GM10248 (cell line): Measurements from ENCODE around the gene MCTP2.

ENCODE experiments used
- CTCF ChIA-PET: fragments of 300-600 bp; sonication (Branson Sonifier 250); formaldehyde crosslinking; extraction: SDS; loops from one replicate; lab custom pipeline; 2021; ENCODE audit warnings: antibody characterized with exemption; lab: Yijun Ruan, JAX
- POLR2A ChIA-PET: fragments of 350-650 bp; sonication (Branson Sonifier 250); formaldehyde crosslinking; extraction: SDS; loops from one replicate; lab custom pipeline; 2020; ENCODE audit warnings: antibody characterized with exemption; lab: Yijun Ruan, JAX
- DNase-seq: peaks from one replicate; pipeline ENCODE4 v3.0.0; 2012; ENCODE audit errors: extremely low spot score
- TF ChIP-seq, protein P1 (sequence below): IDR thresholded peaks from 2 replicates; pipeline ENCODE4 v1.5.1; 2012; ENCODE audit warnings: mild to moderate bottlenecking, low read depth; ENCODE audit errors: extremely low read depth, missing control alignments, control extremely low read depth

MCTP2 gene

DNA sequence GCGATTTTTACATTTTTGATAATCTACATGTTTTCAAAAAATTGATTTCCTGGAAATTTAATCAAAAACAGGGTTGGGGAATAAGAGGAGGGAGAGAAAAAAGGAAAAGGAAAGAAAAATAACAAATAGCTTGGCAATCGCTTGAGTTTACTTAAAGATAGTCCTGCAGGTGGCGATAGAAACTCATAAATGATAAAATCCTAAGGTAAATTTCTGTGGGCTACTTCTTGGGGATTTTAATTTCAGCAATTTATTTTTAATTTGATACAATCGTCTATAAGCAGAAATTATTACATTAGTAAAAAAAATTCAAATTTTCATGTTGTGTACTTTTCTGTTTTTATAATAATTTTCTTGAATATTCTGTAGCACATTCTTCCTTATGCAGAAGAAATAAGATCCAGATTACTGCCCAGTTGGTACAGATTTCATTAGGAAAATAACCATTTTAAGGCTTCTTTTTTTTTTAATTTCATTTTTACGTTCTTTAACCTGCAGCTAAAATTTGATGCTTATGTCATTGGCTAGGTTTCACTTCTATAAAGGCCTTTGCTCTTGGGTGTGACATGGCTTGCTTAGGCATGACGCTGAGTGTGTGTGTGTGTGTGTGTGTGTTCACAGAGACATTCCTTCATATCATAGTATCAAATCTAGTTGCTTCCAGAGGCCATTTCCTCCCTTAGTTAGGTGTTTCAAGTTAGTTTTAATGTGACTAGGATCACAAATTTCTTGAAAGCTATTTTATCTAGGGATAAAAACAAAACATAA lies 181.8 kb downstream of the MCTP2 start:
- CTCF ChIA-PET, result no interaction called here

DNA sequence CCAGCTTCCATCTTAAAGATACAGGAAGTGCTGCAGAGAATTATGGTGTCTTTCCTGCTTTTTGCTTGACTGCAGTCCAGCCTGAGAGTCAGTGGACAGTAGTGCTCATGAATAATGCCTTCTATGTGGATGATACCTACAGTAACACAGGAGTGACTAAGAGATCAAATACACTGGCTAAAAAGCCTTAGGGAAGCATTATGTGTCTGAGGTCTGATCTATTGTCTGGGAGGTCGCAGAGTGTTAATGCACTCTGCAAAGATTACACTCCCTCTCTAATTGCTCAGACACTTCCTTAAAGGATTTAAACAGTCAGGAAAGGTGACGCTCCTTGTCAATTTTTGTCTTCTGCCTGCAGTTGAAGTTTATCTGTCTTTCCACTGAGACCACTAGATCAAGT lies 183.6 kb downstream of the MCTP2 start:
- ChIA-PET CTCF (interaction anchor here (1.3 kb wide), 1 partner anchor 22 kb away, joined by 3 read pairs; no protein-coding TSS in a partner anchor), POLR2A (no interaction called here)
- DNase-seq, result no peak
- TF ChIP-seq, protein P1, sequence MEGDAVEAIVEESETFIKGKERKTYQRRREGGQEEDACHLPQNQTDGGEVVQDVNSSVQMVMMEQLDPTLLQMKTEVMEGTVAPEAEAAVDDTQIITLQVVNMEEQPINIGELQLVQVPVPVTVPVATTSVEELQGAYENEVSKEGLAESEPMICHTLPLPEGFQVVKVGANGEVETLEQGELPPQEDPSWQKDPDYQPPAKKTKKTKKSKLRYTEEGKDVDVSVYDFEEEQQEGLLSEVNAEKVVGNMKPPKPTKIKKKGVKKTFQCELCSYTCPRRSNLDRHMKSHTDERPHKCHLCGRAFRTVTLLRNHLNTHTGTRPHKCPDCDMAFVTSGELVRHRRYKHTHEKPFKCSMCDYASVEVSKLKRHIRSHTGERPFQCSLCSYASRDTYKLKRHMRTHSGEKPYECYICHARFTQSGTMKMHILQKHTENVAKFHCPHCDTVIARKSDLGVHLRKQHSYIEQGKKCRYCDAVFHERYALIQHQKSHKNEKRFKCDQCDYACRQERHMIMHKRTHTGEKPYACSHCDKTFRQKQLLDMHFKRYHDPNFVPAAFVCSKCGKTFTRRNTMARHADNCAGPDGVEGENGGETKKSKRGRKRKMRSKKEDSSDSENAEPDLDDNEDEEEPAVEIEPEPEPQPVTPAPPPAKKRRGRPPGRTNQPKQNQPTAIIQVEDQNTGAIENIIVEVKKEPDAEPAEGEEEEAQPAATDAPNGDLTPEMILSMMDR, result no peak

More for the DNA sequence above, 181.8 kb downstream of the MCTP2 start:
- POLR2A ChIA-PET, result no interaction called here
- no peak for DNase-seq
- TF ChIP-seq, protein P1, result no peak

DNA sequence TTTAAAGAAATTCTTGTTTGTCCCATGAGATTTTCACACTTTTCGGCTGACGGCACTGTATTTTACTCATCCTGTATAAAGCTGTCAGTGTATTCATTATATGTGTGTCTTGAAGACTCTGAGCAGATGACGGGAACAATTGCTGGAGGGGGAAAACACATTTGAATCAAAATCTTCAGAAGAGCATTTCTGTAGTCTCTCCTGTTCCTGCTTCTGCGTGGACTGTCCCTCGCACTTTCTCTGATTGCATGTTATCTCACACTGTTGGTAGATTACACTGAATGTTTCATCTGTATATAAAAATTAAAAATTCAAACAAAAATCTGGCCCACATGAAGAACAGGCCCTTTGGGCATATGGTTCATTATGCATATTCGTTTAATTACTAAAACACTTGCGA lies 184.9 kb downstream of the MCTP2 start:
- ChIA-PET POLR2A (no interaction called here), CTCF (no interaction called here)
- DNase-seq, result no peak
- TF ChIP-seq, protein P1, result no peak

DNA sequence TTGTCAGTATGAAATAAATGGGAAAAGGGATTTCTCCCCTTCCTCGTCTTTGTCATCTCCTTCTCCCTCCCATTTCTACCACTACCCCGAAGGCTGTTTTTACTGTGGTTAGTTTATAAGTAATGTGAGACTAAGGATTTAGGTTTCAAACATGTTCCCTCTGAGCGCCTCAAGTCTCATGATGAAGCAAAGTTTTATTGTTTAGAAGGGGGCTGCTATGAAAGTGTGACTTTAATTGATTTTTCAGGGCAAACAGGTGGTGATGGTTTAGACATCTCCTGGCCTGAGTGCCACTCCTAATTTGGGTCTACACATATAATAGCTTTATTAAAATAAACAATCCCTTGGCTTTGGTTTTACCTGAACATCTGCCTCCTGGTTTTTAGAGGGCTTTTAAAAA lies 185.5 kb downstream of the MCTP2 start:
- no peak for DNase-seq
- TF ChIP-seq, protein P1, result no peak
- ChIA-PET POLR2A (no interaction called here), CTCF (interaction anchor here (0.8 kb wide), 1 partner anchor 9 kb away, joined by 3 read pairs; no protein-coding TSS in a partner anchor)

DNA sequence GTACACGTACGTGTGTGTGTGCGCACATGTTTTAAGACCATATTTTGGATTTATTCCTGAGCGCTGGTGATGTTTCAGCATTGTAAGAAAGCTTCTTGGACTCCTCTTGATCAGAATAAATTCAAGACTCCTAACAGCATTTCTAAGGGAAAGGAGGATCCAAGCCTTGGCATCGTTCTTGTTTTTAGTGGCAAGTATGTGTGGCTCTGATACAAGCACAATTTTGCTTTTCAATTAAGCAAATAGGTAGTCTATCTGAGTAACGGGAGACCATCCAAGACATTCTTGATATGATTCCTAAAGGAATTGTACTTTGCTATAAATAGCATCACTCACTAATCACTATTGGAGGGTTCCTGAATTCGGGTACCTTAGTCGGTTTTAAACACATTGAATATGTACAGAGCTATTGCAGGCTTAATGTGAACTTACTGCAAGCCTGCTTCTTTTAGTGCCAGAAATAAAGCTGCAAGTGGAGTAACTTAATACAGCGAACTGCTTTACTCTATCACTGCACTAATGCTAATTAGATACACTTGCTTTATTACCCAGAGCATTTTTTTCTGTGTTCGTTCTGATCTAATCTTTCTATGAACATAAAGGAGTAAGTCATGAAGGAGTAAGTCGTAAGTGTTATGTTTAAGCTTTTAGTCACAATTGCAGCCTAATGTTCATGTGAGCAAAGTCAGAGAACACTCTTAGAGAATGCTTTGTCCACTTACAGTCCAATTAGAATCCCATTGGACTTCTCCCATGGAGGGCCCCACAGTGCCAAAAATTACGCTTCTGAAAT lies 186.3 kb downstream of the MCTP2 start:
- CTCF ChIA-PET, result interaction anchor here (0.8 kb wide), 1 partner anchor 10 kb away, joined by 3 read pairs; no protein-coding TSS in a partner anchor
- DNase-seq, result no peak
- POLR2A ChIA-PET, result no interaction called here
- TF ChIP-seq, protein P1, result no peak

DNA sequence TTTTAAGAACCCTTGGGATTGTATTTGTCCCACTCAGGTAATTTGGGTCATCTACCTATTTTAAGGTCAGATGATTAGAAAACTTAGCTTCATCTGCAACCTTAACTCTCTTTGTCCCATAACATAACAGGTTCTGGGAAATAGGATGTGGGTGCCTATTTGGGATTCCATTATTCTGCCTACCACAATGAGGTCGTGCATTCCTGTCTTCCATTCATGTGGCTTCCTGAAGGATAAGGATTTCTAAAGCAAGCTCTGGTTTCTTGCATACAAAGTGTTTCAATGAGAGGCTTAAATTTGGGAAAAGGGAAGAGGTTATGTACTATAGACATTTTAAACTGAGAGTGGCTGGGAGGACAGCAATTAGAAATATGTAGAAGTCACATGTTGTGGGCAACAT lies 190.3 kb downstream of the MCTP2 start:
- TF ChIP-seq, protein P1, result no peak
- no peak for DNase-seq
- ChIA-PET POLR2A (no interaction called here), CTCF (no interaction called here)
